Measurements from ENCODE around the gene CDKN1C.
"Not testable (repeated sequence)": the region's sequence is repeated elsewhere in the genome, so short reads cannot be mapped to it uniquely, and the experiment has no call there.

CDKN1C gene

GRCh38 chr11:2909133-2909902 lies 23.7 kb upstream of the CDKN1C start:
- DNase-seq (ENCODE audit: low spot score), result no peak

- no peak for DNase-seq (ENCODE audit: low spot score)
Observed at GRCh38 chr11:2908130-2908529, 22.6 kb upstream of the CDKN1C start.

- not testable (repeated sequence) for DNase-seq (ENCODE audit: low spot score)
Observed at GRCh38 chr11:2905299-2905698, 19.7 kb upstream of the CDKN1C start.

GRCh38 chr11:2904153-2905052 lies 18.8 kb upstream of the CDKN1C start:
- DNase-seq (ENCODE audit: low spot score), result no peak

- no peak for DNase-seq (ENCODE audit: low spot score)
Observed at GRCh38 chr11:2903672-2904011, 18.1 kb upstream of the CDKN1C start.

- DNase-seq (ENCODE audit: low spot score), result no peak
Observed at GRCh38 chr11:2902784-2903671, 17.5 kb upstream of the CDKN1C start.

- peak; percentile 96 for DNase-seq (ENCODE audit: low spot score)
Observed at GRCh38 chr11:2901854-2902783, 16.5 kb upstream of the CDKN1C start.

- DNase-seq (ENCODE audit: low spot score), result no peak
Observed at GRCh38 chr11:2901196-2901796, 15.7 kb upstream of the CDKN1C start.

- DNase-seq (ENCODE audit: low spot score), result no peak
Observed at GRCh38 chr11:2899080-2899783, 13.7 kb upstream of the CDKN1C start.

- peak; percentile 96 for DNase-seq (ENCODE audit: low spot score)
Observed at GRCh38 chr11:2898366-2899079, 12.9 kb upstream of the CDKN1C start.

- no peak for DNase-seq (ENCODE audit: low spot score)
Observed at GRCh38 chr11:2897048-2897447, 11.5 kb upstream of the CDKN1C start.

- no peak for DNase-seq (ENCODE audit: low spot score)
Observed at GRCh38 chr11:2896047-2896446, 10.5 kb upstream of the CDKN1C start.

- DNase-seq (ENCODE audit: low spot score), result no peak
Observed at GRCh38 chr11:2893935-2894334, 8.4 kb upstream of the CDKN1C start.

GRCh38 chr11:2892967-2893528 lies 7.5 kb upstream of the CDKN1C start:
- no peak for DNase-seq (ENCODE audit: low spot score)

GRCh38 chr11:2892215-2892966 lies 6.8 kb upstream of the CDKN1C start:
- peak; percentile 50 for DNase-seq (ENCODE audit: low spot score)

- no peak for DNase-seq (ENCODE audit: low spot score)
Observed at GRCh38 chr11:2891326-2892214, 6.0 kb upstream of the CDKN1C start.
